Activated T-cell treated with anti-CD3 and anti-CD28 coated beads, Interleukin-2, amount 50 U/mL, for 72 hours (primary cell): ENCODE measurements around the gene EVL. TPM values are rescaled to one million over a fixed set of nuclear protein-coding genes. Genes with fewer than 3 reads are reported as not detected.
A peak's percentile ranks its signal among the peaks of the same experiment; 100 is the strongest.
"Not testable (repeated sequence)": the region's sequence is repeated elsewhere in the genome, so short reads cannot be mapped to it uniquely, and the experiment has no call there.

Source experiments
- ATAC-seq, 2 donors: fragments of 150-1000 bp; cut with Tn5 transposase; replicated peaks in 1 of 2; 2 replicates each; pipeline ENCODE4 v1.10.0; 2021; ENCODE audit warnings: moderate library complexity in 2 of 2, mild to moderate bottlenecking in 1 of 2
- DNase-seq, 2 donors: peaks; one replicate each; pipeline ENCODE4 v3.0.0; 2021 to 2022; ENCODE audit warnings: mixed read lengths in 1 of 2
- H3K27ac Mint-ChIP-seq: one replicate; pipeline ENCODE4 v1.8.0; 2022; ENCODE audit warnings: mild to moderate bottlenecking, moderate library complexity, mixed read lengths
- H3K27me3 Mint-ChIP-seq: one replicate; pipeline ENCODE4 v1.8.0; 2022; ENCODE audit warnings: low read depth, mixed read lengths
- H3K36me3 Mint-ChIP-seq, 2 donors: one replicate each; pipeline ENCODE4 v1.8.0; 2022; ENCODE audit warnings: mixed read lengths in 2 of 2, mild to moderate bottlenecking in 1 of 2; ENCODE audit not compliant: insufficient read depth in 2 of 2
- H3K4me1 Mint-ChIP-seq: one replicate; pipeline ENCODE4 v1.8.0; 2022; ENCODE audit warnings: low read depth, mixed read lengths
- H3K4me3 Mint-ChIP-seq, 2 donors: one replicate each; pipeline ENCODE4 v1.8.0; 2022; ENCODE audit warnings: mild to moderate bottlenecking in 2 of 2, mixed read lengths in 2 of 2, moderate library complexity in 2 of 2
- H3K9me3 Mint-ChIP-seq, 2 donors: one replicate each; pipeline ENCODE4 v1.8.0; 2022; ENCODE audit warnings: mixed read lengths in 2 of 2
- total RNA-seq, 2 donors: library from RNA; stranded (reverse); gene quantifications; one replicate each; pipeline ENCODE4 v1.2.3, GENCODE V29; 2022

EVL gene
- total RNA-seq, 2 donors from 2014 or later, result 279 to 343 TPM

- DNase-seq (peak in 1 of 2 donors; percentile 32), ATAC-seq (peak; percentile 10 to 14)
- Mint-ChIP-seq H3K27ac (peak overlapping the region; percentile 85), H3K27me3 (no peaks in the 10 kb centered on the region), H3K36me3 (peaks cover 7 to 11% of the 10 kb centered on the region in 2 donors), H3K9me3 (no peaks in the 10 kb centered on the region), H3K4me1 (peaks cover 87% of the 10 kb centered on the region), H3K4me3 (peak overlapping the region; percentile 81 to 90)
Measured at GRCh38 chr14:100063314-100063941, 1.8 kb upstream of the EVL start.

- not testable (repeated sequence) for H3K9me3 Mint-ChIP-seq, ATAC-seq, H3K27me3 Mint-ChIP-seq
- Mint-ChIP-seq H3K4me3 (peak overlapping the region; percentile 84 to 90), H3K36me3 (peaks cover 7 to 11% of the 10 kb centered on the region in 2 donors), H3K4me1 (peaks cover 86% of the 10 kb centered on the region), H3K27ac (peak overlapping the region; percentile 93)
- DNase-seq, result peak in 1 of 2 donors; percentile 10
Measured at GRCh38 chr14:100064335-100065092, 708 bp upstream of the EVL start.

GRCh38 chr14:100065942-100066574 lies 836 bp downstream of the EVL start:
- Mint-ChIP-seq H3K27me3 (no peaks in the 10 kb centered on the region), H3K27ac (peak overlapping the region; percentile 93), H3K9me3 (no peaks in the 10 kb centered on the region), H3K4me1 (peaks cover 86% of the 10 kb centered on the region), H3K36me3 (peaks cover 7 to 19% of the 10 kb centered on the region in 2 donors), H3K4me3 (peak overlapping the region; percentile 84 to 90)
- peak; percentile 32 to 38 for ATAC-seq
- peak; percentile 83 to 88 for DNase-seq

- Mint-ChIP-seq H3K27ac (peak overlapping the region; percentile 93), H3K4me3 (peak overlapping the region; percentile 84 to 90), H3K4me1 (peaks cover 86% of the 10 kb centered on the region), H3K36me3 (peaks cover 7 to 19% of the 10 kb centered on the region in 2 donors), H3K9me3 (no peaks in the 10 kb centered on the region), H3K27me3 (no peaks in the 10 kb centered on the region)
- ATAC-seq, result peak in 1 of 2 donors; percentile 3
- DNase-seq, result peak in 1 of 2 donors; percentile 57
Measured at GRCh38 chr14:100066962-100067361, 1.7 kb downstream of the EVL start.

GRCh38 chr14:100067481-100067880 lies 2.3 kb downstream of the EVL start:
- DNase-seq, result no peak
- Mint-ChIP-seq H3K9me3 (no peaks in the 10 kb centered on the region), H3K27ac (peak overlapping the region; percentile 93), H3K4me1 (peaks cover 85% of the 10 kb centered on the region), H3K27me3 (no peaks in the 10 kb centered on the region), H3K36me3 (peaks cover 8 to 19% of the 10 kb centered on the region in 2 donors), H3K4me3 (peak overlapping the region; percentile 84 to 90)
- ATAC-seq, result no peak

GRCh38 chr14:100067971-100068959 lies 3.0 kb downstream of the EVL start:
- Mint-ChIP-seq H3K36me3 (peaks cover 12 to 21% of the 10 kb centered on the region in 2 donors), H3K4me3 (peak overlapping the region; percentile 84 to 90), H3K27me3 (no peaks in the 10 kb centered on the region), H3K27ac (peak overlapping the region; percentile 93), H3K4me1 (peaks cover 85% of the 10 kb centered on the region), H3K9me3 (no peaks in the 10 kb centered on the region)
- peak; percentile 84 to 89 for DNase-seq
- peak; percentile 53 to 60 for ATAC-seq

GRCh38 chr14:100069161-100069800 lies 4.1 kb downstream of the EVL start:
- peak; percentile 8 to 10 for ATAC-seq
- Mint-ChIP-seq H3K27ac (peak overlapping the region; percentile 93), H3K27me3 (no peaks in the 10 kb centered on the region), H3K36me3 (peaks cover 12 to 25% of the 10 kb centered on the region in 2 donors), H3K4me1 (peaks cover 83% of the 10 kb centered on the region), H3K4me3 (peak overlapping the region; percentile 84 to 90), H3K9me3 (no peaks in the 10 kb centered on the region)
- no peak for DNase-seq

- Mint-ChIP-seq H3K27me3 (no peaks in the 10 kb centered on the region), H3K27ac (peak overlapping the region; percentile 93), H3K4me1 (peaks cover 83% of the 10 kb centered on the region), H3K9me3 (no peaks in the 10 kb centered on the region), H3K36me3 (peaks cover 12 to 27% of the 10 kb centered on the region in 2 donors), H3K4me3 (peak overlapping the region; percentile 84 to 90)
- peak in 1 of 2 donors; percentile 46 for DNase-seq
- no peak for ATAC-seq
Measured at GRCh38 chr14:100070310-100070709, 5.1 kb downstream of the EVL start.

GRCh38 chr14:100071545-100071944 lies 6.3 kb downstream of the EVL start:
- H3K27ac Mint-ChIP-seq, result peak overlapping the region; percentile 71
- H3K4me1 Mint-ChIP-seq, result peaks cover 94% of the 10 kb centered on the region
- ATAC-seq (no peak), DNase-seq (no peak)
- peak overlapping the region; percentile 77 to 90 for H3K4me3 Mint-ChIP-seq
- H3K36me3 Mint-ChIP-seq, result peaks cover 10 to 27% of the 10 kb centered on the region in 2 donors
- no peaks in the 10 kb centered on the region for H3K27me3 Mint-ChIP-seq
- no peaks in the 10 kb centered on the region for H3K9me3 Mint-ChIP-seq

GRCh38 chr14:100072783-100073346 lies 7.6 kb downstream of the EVL start:
- H3K27me3 Mint-ChIP-seq, result no peaks in the 10 kb centered on the region
- ATAC-seq (peak in 1 of 2 donors; percentile 17), DNase-seq (peak; percentile 60 to 61)
- peaks cover 96% of the 10 kb centered on the region for H3K4me1 Mint-ChIP-seq
- H3K9me3 Mint-ChIP-seq, result no peaks in the 10 kb centered on the region
- H3K36me3 Mint-ChIP-seq, result peaks cover 7 to 22% of the 10 kb centered on the region in 2 donors
- H3K27ac Mint-ChIP-seq, result peak overlapping the region; percentile 89
- H3K4me3 Mint-ChIP-seq, result peak overlapping the region; percentile 77 to 90

GRCh38 chr14:100073576-100074430 lies 8.6 kb downstream of the EVL start:
- peak overlapping the region; percentile 95 for H3K27ac Mint-ChIP-seq
- ATAC-seq (peak; percentile 2 to 13), DNase-seq (no peak)
- H3K4me3 Mint-ChIP-seq, result peak overlapping the region; percentile 77 to 90
- peaks cover 4 to 21% of the 10 kb centered on the region in 2 donors for H3K36me3 Mint-ChIP-seq
- no peaks in the 10 kb centered on the region for H3K27me3 Mint-ChIP-seq
- peaks cover 97% of the 10 kb centered on the region for H3K4me1 Mint-ChIP-seq
- H3K9me3 Mint-ChIP-seq, result no peaks in the 10 kb centered on the region
